NK-92 (cell line): Measurements from ENCODE around the gene HYAL1.
"Not testable (repeated sequence)": the region's sequence is repeated elsewhere in the genome, so short reads cannot be mapped to it uniquely, and the experiment has no call there.

Source experiments
- DNase-seq: peaks from one replicate; lab custom pipeline; 2025; ENCODE audit not compliant: unreplicated experiment; lab: John Stamatoyannopoulos, UW

HYAL1 gene

DNA sequence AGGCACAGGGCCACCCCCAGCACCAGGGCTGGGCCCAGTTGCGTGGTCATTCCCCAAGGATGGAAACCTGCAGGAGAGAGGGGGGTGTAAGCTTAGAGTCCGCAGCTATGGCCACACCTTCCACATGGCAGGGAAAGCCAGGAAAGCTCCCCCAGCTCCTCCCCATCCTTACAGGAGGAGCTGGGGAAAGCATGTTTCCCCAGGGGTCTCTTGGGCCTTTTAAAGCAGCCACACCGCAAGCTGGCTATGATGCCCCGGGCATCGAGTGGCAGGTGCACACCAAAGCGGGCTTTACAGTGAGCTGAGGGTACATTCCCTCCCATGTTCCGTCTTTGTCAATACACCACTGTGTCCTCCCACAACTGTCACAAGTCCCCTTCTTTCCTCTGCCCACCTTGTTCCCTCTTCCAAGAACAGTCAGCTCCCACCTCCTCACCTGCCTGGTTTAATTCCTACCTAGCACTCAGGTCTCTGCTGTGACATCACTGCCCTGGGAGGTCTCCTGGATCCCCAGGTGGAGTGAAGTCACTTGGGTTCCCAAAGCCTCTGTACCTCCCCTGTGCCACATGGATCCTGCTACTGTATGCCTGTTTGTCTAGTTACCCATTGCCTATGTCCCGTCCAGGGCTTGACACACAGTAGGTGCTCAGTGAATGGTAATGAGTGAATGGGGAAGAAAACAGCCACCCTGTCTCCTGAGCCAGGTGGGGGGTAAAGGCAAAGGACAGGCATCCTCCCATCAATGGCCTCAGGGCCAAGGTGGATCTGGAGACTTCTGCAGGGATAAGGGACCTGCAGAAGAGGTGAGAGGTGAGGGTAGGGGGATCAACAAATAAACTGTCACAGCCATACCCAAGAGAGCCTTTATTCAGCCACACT lies 7.6 kb downstream of the HYAL1 start:
- no peak for DNase-seq

DNA sequence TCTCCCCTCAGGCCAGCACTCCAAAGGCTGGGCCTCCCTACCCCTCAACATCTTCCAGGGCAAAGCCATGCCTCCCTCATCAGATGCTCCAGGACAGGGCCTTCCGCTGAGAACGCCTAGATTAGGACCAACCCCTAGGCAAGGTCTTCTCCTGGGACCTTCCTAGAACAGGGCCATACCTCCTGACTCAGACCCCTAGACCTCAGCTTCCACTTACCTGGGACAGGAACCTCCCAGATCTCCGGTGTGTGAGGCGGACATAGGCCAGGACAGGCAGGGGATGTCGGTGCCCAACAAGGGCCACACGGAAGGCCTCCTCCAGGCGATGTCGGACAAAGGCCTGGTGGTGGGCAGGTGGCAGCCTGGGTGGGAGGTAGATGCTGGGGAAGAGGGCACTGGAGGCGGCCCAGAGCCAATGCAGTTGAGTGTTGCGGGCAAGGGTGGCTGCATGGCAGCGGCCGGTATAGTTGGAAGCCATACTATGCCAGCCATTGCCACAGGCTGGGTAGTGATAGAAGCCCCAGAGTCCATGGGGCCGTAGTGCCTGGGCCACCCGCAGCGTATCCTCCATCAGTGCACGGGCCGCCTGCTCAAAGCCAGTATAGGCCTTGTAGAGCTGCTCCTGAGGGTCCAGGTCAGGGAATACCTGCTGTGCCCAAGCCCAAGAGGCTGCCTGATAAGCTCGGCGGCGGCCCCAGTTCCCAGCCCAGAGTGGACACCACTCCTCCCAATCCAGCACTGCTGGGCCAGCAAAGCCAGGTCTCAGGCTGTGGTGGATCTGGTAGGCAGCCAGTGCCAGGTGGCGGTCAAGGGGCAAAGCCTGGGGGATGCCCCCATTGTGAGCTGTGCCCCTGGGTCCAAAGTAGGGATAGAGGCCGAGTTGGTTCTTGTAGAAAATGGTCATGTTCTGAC lies 8.6 kb downstream of the HYAL1 start:
- DNase-seq, result no peak

DNA sequence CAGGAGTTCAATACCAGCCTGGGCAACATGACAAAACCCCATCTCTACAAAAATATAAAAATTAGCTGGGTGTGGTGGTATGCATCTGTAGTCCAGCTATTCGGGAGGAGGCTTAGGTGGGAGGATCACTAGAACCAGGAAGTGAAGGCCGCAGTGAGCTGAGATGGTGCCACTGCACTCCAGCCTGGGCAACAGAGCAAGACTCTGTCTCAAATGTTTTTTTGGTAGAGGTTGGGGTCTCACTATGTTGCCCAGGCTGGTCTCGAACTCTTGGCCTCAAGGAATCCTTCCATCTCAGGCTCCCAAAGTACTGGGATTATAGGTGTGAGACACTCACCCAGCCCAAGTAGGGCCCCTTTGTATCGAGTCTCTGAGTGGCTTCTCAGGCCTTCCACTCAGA lies 9.3 kb downstream of the HYAL1 start:
- DNase-seq, result no peak

DNA sequence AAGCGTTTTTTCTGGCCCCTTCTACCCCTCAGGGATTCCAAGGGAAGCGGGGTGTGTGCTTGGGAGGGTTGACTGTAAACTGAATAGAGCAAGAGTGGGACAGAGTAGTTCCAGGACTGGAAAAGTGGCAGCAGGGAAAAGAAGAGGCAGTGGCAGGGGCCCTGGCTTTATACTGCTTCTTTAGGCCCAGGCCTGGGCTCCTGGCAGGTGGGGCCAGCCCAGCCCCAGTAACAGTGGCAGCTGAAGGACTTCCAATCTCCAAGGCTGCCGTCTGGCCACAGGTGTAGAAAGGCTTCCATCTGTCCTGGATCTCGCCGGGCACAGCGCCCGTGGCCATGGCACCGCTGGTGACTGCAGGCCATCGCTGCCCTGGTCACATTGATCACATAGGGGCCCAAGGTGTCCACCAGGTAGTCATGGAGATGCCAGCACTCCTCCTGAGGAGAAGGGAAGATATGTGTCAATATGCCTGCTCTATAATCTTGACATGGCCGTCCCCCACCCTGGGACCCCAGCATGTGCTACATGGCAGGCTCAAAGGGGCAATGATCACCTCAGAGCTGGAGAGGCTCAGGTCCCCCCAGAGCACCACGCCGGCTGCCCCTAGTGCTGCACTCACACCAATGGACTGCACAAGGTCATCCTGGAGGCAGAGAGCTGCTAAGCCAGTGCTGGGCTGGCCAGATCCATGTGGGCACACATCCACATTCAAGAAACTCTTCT lies 10.1 kb downstream of the HYAL1 start:
- DNase-seq, result no peak

DNA sequence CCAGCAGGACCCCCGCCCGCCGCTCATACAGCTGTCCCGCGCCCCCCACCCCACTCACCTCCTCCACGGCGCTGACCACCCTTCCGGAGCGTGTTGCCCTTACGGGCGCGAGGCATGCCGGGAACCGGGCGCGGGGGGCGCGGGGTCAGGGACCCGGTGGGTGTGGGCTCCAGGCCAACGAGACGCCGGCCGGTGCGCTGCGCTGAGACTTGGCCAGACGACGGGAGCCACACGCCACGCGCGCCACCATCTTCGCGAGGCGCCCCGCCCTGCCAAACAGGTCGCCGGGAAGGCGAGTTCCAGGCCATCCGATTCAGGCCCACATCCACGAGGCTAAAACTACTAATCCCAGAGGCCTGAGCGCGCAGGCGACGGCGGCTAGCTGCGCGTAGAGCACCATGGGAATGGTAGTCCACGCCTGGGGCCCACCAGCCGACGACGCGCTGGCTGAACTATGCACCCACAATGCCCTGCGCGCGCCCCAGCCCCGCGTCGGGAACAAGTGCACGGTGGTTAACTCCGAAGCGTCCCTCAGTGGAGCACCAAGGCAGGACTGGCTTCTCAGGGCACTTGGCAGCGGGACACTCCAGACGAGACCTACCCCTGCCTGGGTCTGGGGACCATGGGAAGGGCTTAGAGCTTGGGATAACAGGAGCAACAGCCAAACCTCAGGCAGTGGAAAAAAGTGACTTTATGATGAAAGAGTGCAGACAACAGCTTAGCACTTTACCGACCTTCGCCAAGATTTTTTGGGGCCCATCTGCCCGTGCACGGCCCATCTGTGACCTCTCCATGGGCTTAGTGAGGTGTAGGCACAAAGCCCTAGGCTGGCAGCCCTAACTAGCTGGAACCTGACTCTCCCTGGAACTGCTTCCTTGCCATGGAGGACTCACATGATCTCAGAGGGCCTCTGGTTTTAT lies 11.0 kb downstream of the HYAL1 start, which contains the start of gene IFRD2:
Gene IFRD2, minus strand, starts transcription at position 271 of the 920 bp plus-strand sequence. Its CDS starts 155 bp downstream, at position 116.
- DNase-seq, result peak; percentile 64

DNA sequence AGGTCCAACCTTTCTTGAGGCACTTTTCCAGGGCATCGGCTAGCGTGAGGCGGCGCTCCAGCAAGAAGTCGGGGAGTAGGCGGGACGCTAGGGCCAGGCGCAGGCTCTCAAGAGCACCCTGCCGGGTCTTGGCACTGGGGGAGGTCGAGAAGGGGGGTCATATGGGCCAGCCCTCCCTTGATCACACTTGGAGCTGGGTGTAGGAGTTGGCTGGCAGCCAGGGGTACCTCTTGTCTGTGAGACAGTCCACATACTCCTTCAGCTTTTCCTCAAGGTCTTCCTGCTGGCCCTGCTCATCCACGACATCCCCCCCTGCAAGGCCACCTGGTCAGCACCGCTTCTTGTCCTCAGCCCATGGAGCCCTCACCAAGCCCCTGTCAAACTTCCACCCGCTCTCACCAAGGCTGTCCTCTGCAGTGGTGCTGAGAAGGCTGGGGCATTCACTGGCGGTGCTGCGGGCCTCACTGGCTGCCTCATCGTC lies 13.2 kb downstream of the HYAL1 start:
- no peak for DNase-seq

DNA sequence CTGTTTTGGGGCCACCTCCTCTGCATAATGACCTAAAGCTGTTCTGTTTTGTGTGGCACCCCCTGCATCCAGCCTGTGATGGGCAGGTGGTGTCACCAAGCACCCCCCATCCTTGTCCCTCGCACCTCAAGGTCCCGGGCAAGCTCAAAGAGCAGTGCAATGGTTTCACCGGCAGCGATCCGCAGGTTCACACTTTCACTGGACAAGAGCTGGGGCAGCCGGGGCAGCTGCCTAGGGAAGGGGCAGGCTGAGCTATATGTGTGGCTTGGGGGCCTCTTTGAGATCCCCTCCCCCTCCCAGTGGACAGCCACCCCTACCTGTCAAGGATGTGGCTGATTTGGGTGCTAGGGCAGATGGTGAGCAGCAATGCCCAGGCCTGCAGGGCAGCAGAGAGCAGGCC lies 14.2 kb downstream of the HYAL1 start:
- DNase-seq, result no peak

DNA sequence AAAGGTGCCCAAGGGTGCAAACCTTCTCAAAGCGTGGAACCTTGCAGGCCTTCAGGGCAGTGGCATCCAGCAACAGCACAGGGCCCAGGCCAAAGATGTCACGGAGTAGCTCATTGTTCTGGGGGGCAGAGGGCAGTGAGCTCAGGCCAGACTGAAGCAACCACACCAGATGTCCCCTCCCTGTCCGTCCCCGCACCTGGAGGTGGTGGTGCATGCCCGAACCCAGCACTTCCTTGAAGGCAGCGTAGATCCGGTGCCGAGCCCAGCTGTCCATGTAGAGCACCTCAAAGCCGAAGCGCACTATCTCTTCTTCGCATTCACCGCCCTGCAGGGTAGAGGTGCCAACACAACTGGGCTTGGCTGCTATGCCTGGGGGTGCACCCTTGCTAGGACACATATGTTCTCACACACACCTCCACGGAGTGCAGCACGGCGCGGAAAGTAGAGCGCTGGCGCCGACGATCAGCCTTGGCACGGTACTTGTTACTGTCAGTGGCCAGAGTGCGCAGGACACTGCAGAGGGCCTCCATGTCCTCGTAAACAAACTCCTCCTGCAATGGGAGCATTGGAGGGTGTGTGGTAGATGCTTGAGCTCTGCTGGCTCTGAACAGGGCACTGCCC lies 14.9 kb downstream of the HYAL1 start:
- DNase-seq, result no peak

DNA sequence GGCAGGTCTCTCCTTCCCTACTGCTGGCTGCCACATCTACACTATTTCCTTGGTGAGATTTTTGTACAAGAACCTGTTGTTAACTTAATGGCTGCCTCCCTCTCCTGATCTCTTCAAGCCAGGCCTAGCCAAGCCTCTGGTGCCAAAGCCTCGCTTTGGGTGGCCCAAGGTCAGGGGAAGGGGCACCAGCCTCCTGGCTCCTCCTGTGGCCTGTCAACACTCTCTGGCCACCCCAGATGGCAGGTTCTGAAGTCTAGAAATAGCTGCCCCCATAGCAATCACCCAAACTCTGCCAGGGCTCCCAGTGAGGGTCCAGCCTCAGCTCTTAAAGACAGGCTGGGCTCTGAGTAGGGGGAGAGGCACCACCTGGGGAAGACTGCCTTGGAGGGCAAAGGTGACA lies 16.1 kb downstream of the HYAL1 start:
- no peak for DNase-seq

DNA sequence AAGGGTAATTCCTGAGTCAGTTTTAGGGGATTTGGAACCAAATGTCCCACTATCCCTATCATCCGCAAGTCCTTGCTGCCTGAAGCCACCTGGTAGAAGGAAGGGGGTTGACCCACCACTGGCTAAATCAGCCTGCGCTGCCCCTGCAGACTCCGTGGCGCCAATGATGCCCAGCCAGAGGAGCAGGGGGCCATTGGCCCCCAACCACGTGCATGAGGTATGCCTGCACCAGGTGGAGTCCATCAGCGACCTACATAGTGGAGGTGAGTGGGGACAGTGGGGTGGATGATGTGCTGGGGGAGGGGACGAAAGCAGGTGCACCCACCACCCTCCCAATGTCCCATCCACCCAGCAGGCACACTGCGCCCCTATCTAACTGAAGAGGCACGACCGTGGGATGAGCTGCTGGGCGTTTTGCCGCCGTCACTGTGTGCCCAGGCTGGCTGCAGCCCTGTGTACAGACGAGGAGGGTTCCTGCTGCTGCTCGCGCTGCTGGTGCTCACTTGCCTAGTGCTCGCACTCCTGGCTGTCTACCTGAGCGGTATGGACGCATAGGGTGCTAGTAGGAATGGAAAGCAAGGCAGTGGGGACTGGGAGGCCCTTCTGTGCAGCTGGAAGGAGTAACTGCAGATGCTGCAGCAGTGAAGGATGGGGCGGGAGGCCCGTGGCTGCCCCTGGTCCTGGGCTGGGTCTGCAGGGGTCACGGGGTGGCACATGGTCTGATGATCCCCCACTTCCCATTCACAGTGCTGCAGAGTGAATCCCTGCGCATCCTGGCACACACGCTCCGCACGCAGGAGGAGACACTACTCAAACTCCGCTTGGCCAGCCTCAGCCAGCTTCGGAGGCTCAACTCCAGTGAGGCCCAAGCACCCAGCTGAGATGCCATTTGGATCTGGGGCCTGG lies 16.8 kb downstream of the HYAL1 start:
- no peak for DNase-seq

DNA sequence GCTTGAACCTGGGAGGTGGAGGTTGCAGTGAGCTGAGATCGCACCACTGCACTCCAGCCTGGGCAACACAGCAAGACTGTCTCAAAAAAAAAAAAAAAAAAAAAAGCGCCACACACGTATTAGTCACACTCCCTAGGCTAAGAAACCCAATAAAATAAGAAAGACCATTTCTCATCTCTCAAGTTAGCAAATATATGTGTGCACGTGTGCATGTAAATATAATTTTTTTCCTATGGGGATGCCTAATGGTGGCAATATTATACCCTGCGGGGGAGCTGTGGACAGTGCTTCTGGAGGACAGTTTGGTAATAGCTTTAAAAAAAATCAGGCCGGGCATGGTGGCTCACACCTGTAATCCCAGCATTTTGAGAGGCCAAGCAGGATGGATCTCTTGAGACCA lies 19.3 kb downstream of the HYAL1 start:
- DNase-seq, result not testable (repeated sequence)

DNA sequence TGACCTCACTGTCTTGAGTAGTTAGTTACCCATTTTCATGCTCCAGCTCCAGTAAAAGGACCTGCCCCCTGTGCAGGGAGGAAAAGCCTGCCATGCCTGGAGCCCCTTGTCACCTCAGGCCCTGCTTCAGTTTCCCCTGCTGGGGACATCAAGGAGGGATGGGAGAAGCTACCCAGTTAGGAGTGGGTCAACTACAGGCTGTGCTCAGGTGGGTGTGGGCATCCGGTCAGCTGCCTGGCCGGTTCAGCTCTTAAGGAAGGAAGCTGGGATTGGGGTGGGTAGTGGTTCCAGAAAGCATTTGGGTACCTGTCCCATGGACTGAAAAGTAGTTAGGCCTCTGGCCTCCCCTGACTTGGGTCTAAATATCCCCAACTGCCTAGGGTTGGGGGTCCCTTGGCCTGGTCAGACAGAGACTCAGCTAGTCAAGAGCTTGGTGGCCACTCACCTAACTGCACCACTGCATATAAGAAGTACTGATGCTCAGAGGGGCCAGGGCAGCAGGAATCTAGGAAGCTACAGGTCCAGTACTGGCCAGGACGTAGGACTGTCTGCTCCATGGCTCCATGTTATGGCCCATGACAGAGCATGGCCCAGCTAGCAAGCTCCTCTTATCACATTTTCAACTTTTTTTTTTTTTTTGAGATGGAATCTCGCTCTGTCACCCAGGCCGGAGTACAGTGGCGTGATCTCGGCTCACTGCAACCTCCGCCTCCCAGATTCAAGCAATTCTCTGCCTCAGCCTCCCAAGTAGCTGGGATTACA lies 23.9 kb downstream of the HYAL1 start:
- no peak for DNase-seq

DNA sequence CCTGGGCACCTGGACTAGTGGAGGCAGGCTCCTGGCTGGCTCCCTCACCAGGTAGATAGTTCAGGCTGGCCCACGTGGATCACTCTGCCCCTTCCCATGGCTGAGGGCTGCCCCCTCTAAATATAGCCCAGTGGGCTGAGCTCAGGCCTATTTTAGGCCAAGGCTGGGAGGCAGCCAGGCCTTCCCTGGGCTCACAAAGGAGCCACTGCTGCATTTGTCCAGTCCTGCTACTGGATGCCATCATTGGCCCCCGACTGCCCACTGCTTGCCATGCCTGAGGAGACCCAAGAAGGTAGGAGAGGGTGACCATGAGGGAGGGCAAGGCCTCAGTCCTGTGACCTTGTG lies 24.5 kb downstream of the HYAL1 start, which contains the start of gene LSMEM2:
Gene LSMEM2, plus strand, starts transcription at position 208 of the 345 bp plus-strand sequence. Its CDS starts 27 bp downstream, at position 235.
- DNase-seq, result no peak

DNA sequence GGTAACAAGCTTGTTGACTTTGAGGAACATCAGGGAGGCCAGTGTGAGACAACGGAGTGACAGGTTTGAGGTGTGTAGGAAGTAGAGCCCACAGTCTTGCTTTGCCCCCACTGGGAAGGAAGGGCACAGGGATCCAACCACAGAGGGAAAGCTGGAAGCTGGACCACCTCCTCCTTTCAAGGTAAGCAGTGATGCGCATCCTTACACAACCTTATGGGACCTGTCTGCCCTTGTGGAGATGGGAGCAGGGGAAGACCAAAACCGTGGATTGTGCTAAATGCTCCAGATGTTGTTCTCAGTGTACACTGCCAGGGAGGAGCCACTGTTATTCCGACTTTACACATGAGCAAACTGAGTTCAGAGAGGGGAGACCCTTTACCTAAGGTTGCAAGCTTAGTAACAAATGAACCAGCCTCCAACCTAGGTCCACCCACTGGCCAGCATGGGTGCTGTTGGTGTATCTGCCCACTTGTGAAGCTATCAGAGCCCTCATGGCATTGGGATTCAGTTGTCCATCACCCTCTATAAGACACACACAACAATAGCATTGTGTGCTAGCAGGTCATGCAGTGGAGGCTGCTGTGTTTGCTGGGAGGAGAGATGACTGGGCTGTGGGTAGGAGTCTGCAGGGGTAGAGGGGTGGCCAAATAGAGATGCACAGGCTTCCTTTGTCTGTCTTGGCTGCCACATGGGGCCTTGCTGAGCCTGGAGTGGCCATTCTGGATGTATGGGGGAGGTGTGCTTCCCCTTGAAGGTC lies 25.1 kb downstream of the HYAL1 start:
- no peak for DNase-seq

DNA sequence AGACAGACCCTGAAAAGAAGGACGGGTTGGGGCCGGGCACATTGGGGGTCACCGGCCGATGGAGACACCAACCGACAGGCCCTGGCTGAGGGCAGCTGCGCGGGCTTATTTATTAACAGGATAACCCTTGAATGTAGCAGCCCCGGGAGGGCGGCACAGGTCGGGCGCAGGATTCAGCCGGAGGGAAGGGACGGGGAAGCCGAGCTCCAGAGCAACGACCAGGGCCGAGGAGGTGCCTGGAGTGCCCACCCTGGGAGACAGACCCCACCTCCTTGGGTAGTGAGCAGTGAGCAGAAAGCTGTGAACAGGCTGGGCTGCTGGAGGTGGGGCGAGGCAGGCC lies 26.6 kb downstream of the HYAL1 start:
- no peak for DNase-seq

DNA sequence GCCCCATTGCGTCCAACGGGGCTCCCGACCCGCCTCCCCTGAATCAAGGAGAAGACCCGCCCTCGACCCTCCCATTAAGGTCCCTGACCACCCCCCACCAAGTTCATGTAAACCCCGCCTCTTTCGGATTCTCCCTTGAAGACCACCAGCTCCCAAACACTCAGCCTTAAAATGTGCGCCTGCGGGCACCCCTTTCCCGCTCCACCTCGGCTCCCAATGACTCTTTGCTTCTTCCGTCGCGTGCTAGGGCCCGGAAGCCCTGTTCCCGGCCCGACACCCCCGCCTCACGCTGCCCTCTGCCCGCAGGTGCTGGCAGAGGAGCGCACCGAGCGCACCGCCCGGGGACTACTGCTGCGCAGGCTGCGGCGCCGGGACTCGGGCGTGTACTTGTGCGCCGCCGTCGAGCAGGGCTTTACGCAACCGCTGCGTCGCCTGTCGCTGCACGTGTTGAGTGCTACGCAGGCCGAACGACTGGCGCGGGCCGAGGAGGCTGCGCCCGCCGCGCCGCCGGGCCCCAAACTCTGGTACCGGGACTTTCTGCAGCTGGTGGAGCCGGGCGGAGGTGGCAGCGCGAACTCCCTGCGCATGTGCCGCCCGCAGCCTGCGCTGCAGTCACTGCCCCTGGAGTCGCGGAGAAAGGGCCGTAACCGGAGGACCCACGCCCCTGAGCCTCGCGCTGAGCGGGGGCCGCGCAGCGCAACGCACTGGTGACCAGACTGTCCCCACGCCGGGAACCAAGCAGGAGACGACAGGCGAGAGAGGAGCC lies 27.2 kb downstream of the HYAL1 start:
- DNase-seq, result no peak
